NOMO-1 (cell line): ENCODE measurements around the gene MTCL1.

Experiments used
- DNase-seq, 2 experiments: peaks; one replicate each; lab custom pipeline; 2025; ENCODE audit not compliant: unreplicated experiment in 2 of 2; lab: John Stamatoyannopoulos, UW

MTCL1 gene

DNA sequence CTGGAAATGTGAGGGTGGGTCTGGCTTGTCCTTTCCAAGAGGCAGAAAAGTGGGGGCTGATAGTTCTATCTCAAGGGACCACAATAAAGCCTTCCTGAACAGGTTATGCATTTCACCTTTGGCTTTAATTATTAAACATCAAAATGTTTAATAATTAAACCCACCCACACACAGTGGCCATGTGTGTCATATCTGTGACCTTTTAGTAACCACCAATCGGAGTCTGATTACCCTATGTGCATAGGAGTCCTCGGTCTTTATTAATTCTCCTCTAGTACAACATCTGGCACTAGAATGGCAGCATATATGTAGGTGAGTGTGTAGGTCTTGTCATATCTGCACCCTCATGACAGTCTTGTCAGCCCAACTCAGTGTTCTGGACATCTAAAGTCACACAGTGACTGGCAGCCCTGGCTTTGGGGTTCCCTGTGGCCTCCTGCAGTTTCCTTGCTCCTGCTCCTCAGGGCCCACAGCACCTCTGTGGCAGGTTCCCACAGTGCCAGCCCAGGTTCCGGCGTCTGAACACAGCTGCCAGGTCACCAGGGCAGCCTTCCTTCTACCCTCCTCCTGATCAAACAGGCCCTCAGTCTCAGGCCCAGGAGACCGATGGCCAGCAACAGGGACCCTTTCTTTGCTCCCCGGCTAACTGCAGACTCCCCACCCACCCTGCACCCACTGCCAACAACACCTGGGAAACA lies 100.9 kb downstream of the MTCL1 start:
- DNase-seq, result no peak

DNA sequence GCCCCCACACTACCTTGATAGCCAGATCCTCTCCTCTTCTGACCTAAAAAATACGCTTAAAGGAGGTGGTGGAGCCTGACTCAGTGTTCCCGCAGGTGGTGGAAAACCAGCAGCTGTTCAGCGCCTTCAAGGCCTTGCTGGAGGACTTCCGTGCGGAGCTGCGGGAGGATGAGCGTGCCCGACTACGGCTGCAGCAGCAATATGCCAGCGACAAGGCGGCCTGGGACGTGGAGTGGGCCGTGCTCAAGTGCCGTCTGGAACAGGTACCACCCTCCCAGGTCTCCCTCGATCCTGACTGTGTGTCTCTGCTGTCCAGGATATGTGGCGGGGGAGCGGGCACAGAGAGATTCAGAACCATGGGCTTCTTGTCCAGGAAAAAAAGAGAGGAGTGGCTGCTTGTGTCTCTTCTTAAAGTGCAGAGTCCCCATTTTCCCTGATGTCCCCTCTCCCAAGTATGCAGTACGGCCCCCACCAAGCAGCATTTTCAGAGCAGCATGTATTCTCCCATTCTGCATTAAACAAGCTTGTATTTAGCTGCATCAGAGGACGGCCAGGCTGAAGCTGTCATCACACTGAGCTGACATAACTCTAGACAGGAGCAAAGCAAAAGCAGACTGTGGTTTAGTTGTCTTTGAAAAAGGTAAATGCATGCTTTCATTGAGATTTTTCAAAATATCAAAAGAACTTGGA lies 101.6 kb downstream of the MTCL1 start:
- no peak for DNase-seq

DNA sequence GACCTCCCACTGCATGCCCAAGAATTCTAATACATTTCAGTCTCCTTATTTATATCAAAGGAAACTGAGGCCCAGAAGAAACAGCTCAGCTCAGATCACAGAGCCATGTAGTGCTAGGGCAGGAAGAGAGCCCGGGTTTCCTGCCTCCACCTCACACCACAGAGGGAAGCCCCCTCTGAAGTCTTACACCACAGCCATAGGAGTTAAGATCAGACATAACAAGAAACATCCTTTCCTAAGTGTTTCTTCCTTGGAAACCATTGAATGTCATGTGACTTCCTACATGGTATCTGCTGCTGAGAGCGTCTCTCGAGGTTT lies 102.1 kb downstream of the MTCL1 start:
- DNase-seq, result no peak

DNA sequence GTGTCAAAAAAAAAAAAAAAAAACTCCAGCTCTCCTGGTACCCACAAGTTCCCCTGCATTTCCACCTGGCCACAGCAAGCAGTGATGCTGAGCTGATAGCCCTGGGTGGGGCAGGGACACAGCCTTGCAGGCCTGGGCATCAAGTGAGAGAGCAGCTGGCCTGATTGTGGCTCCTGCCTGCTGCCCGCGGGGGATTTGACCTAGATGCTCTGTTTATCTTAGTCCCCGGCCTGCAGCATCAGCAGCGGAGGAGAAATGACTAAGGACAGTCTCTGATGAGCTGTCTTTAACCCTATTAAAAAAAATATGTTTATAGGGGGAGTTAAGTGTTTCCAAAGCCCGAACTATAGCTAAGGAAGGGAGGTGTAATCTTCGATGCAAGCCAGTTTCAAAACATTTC lies 102.6 kb downstream of the MTCL1 start:
- no peak for DNase-seq

DNA sequence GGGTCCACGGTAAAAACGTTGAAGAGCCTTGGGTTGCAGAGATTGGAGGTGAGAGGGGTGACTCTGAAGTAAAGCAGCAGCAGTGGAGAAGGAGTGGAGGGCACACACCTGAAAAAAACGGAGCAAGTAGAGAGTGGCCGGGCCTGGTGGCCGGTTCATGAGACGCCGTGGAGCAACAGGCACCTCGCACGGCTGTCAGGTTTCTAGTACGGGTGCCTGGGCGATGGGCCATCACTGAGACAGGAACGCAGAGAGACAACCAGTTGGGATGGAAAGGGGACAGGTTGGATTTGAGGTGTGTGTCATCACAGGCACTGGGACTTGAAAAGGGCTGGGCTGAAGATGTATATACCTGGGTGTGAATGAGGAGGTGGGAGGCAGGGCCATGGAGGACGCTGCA lies 104.2 kb downstream of the MTCL1 start:
- DNase-seq, result no peak

DNA sequence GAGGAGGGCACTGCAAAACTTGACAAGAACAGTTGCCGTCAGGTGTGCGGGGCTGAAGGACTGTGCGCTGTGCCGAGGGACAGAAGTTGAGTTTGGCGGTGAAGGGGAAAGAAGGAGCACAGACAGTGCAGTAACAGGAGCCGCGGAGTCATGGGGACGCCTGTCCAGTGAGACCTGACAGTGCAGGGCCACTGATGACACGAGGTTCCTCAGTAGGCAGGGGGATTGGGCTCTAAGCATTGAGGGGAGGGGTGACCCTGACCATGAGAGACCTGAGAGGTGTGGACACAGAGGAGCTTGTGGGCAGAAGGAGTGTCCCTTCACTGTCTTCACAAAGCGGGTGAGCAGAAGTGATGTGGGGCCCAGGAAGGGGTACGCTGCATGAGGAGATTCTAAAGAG lies 104.8 kb downstream of the MTCL1 start:
- DNase-seq, result no peak

DNA sequence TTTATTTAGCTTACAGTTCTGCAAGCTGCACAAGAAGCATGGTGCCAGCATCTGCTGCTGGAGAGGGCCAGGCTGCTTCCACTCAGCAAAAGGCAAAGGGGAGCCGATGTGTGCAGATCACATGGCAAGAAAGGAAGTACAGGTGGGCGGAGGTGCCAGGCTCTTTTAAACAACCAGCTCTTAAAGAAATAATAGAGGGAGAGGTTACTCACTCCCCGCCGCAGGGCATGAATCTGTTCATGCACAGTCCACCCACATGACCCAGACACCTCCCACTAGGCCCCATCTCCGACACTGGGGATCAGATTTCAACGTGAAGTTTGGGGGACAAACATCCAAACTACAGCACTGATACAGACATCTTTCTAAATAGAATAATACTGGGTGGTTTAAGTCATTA lies 105.8 kb downstream of the MTCL1 start:
- DNase-seq, result no peak

DNA sequence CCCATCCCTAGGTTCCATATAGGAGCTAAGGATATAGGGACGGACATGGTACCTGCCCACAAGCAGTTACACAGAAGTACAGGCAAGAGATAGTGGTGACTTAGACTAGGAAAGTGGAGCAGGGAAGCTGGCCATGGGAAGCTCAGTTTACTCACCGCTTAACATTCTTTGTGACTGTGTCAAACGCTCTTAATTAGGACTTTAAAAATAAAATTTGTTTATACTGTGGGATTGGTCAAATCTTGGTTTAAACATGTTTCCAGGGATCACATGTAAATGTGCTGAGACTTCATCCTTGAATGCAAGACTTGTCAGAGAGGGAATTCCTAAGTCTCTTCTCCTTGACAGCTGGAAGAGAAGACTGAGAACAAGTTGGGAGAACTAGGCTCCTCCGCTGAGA lies 107.3 kb downstream of the MTCL1 start:
- no peak for DNase-seq

DNA sequence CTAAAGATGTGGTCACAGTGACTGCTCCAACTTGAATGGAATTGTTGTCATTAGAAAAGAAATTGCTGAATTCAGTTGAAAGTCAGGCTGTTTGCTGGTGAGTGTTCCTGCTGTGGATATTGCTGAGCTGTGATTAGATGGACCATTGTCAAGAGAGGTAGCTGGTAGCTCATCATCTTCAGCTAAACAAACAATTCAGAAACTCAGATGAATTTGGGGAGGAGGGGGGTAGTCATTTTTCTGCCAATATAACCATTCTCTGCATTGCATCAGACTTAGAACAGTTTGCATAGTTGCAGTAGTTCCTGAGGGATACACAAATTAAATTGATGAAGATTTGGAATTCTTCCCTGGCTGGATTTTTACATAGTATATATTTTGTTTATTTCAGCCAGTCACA lies 108.3 kb downstream of the MTCL1 start:
- no peak for DNase-seq

DNA sequence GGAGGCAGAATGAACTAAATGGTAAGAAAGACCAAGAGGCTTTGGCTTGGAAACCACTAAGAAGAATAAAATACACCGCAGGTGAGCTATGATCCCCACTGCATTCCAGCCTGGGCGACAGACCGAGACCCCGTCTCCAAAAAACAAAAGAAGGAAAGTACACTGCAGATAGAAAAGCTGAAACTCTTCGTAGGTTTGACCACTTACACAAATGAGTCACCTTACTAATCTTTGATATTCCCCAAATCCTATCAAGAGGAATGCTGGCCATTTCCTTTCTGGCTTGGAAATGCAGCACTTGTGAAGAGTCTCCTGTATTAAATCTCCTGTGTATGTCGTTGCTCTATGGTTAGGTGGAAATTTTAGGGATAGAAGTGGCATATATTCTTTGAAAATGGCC lies 108.8 kb downstream of the MTCL1 start:
- no peak for DNase-seq

DNA sequence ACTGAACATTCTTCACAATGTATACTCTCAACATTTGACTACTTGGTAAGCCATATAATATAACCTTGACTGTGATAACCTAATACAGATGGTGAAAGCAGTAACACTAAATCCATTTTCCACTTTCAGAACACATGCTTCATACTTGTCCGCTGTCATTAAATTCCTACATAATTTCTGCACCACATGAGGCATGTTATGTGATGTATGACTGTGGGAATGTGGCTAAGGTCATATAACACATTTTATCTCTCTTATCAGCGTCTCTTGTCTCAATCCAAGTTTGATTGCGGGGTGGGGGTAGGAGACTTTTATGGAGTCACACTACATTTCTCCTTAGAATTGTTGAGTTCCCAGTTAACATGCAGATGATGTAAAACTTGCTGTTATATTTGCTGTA lies 110.9 kb downstream of the MTCL1 start:
- no peak for DNase-seq

DNA sequence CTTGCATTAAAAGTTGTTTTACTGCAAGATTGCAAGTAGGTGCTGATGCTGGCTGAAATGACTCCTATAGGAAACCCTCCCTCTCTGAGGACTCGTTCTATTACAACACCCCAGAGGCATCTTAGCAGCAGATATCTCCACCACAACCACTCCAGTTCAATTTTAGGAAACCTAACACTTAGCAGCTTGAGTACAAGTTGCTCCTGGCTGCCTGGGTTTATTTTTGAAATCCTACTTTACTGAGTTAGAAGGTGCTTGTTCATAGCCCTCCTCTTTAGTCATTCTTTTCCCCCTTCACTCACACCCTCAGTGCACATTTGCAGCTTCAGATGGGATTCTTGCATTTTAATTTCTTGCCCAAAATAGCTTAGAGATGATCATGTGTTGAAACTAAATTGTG lies 111.5 kb downstream of the MTCL1 start:
- DNase-seq, result no peak

DNA sequence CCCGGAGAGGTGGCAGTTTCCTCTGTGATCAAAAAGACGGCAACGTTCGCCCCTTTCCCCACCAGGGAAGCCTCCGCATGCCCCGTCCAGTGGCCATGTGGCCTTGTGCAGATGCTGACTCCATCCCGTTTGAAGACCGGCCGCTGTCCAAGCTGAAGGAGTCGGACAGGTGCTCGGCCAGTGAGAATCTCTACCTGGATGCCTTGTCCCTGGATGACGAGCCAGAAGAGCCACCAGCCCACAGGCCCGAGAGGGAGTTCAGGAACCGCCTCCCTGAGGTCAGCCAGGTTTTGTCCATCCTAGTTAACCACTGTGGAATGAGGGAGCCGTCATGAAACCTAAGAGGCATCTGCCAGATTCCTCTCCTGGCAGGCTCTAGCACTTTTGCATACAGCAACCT lies 113.6 kb downstream of the MTCL1 start:
- no peak for DNase-seq

DNA sequence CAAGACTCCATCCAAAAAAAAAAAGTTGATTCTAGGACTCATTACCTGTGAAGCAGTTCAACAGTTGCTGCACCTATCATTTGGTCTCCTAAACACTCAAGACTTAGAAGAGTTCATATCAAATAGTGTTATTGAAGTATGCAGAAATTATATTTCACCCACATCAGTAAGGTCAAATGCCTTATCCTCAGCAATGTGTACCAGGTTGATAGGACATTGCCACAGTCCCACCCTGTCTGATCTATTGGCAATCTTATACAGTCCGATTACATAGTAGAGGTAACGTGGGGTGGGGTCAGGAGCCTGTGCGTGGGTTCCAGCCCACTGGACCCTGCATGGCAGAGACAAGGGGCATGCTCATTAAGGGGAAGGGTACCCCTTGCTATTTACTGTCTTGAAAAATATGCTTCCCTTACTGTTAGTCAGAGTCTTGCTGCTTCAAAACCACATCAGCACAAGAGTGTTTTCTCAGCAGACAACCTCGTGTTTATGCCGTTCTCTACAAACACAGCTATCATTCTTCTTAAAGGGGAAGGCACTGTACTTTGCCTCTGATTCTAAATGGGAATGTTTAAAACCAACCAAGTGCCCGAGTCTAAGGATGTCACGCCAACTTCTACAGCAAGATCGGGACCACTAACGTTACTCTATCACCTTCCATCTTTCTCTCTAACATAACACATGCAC lies 115.2 kb downstream of the MTCL1 start:
- DNase-seq, result no peak

DNA sequence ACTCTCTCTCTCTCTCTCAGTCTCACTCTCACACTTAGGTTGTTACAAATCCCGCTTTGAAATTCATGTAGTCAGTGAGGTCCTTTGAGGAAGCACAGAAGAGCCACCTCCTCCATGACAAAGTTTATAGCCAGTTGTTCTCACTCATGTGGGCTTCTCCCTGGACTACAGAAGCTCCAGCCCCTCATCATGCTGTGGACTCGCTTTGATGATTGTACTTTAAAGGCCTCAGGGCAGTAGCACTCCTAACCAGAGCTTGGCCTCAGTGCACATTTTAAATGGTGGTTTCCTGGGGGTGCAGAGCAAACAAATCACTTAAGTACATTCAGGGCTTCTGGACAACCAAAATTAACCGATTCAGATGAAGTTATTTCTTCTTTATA lies 115.7 kb downstream of the MTCL1 start:
- no peak for DNase-seq

DNA sequence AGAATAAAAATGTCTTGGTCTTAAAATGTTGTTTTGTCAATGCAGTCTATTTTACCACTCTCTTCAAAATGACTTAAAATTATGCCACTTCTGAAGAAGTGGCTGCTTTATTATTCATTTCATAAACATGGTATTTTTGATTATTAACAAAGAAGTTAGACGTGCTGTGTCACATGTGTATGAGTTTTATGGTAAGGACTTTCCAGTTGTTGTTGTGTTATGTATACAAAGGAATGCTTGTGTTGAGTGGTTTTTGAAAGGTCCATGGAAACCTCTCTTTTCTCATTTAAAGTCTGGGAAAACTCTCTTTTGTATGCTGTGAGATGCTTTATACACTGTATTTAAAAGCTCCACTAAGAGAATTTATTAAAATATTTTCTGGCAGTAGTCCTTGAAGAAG lies 116.2 kb downstream of the MTCL1 start:
- DNase-seq, result no peak

DNA sequence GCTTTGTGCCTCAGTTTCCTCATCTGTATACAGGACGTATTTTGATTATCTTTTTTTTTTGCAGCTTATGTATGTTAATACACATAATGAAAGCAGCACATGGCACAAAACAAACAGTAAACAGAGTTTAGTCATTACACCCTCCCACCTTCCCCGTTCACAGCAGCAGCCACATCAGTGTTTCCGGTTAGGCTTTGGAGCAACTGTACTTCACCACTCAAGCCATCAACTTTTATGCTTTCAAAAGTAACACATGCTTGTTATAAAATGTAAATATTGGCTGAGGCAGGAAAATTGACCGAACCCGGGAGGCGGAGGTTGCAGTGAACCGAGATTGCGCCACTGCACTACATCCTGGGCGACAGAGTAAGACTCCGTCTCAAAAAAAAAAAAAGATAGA lies 117.3 kb downstream of the MTCL1 start:
- DNase-seq, result no peak

DNA sequence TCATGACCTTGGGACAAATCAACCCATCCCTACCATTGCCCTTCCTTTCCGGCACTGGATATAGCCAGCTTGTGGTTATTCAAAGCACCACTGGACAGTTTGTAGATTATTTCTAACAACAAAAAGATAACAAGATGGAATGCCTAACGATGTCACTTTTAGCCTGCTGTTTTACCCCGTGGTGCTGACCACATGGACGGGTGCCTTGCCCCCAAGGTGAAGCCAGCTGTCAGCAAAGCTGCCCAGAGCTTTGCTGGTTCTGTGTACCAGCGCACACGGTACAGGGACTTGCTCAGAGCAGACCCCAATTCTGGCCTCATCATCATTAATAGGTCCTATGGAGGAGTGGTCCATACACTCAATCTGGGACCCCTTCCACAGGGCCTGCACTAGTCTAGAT lies 118.2 kb downstream of the MTCL1 start:
- DNase-seq, result no peak

DNA sequence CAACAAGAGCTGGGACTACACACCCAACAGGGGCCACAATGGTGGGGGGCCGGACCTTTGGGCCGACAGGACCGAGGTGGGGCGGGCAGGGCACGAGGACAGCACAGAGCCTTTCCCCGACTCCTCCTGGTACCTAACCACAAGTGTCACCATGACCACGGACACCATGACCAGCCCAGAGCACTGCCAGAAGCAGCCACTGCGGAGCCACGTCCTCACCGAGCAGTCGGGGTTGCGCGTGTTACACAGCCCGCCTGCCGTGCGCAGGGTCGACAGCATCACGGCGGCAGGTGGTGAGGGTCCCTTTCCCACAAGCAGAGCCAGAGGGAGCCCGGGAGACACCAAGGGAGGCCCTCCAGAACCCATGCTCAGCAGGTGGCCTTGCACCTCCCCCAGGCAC lies 119.5 kb downstream of the MTCL1 start:
- no peak for DNase-seq

DNA sequence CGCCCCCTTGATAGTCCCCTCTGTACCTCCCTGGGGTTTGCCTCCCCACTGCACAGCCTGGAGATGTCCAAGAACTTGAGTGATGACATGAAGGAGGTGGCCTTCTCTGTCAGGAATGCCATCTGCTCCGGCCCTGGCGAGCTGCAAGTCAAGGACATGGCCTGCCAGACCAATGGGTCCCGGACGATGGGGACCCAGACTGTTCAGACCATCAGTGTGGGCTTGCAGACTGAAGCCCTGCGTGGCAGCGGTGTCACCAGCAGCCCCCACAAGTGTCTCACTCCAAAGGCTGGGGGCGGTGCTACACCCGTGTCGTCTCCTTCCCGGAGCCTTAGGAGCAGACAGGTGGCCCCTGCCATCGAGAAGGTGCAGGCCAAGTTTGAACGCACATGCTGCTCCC lies 119.9 kb downstream of the MTCL1 start:
- no peak for DNase-seq

DNA sequence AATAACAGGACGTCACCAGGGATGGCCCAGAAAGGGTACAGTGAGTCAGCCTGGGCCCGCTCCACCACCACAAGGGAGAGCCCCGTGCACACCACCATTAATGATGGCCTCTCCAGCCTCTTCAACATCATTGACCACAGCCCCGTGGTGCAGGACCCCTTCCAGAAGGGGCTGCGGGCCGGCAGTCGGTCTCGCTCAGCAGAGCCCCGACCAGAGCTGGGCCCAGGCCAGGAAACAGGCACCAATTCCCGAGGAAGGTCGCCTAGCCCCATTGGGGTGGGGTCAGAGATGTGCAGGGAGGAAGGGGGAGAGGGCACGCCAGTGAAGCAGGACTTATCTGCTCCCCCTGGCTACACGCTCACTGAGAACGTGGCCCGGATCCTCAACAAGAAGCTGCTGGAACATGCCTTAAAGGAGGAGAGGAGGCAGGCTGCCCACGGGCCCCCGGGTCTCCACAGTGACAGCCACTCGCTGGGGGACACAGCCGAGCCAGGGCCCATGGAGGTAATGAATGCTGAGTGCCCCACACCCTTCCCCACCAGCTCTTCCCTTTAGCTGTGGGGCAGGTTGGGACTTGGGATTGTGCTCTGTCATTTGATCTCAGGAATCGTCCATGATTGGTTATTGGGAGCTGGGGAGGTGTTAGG lies 120.5 kb downstream of the MTCL1 start:
- no peak for DNase-seq

DNA sequence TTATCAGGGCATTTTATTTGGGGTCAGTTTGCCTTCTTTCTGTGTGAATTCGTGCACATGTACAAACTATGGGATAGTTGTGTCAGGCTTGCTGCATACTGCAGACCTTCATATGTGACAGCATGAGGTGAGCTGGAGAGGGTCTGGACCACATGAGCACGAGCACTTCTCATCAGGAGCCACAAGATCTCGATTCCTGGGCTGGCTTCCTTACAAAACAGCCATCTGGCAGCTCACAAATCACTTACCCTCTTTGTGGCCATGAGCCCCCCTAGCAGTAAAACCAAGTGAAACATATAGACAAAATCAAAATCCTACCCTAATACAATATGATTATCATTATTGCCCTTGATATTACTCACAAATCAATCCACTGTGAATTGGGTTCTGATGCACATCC lies 121.2 kb downstream of the MTCL1 start:
- DNase-seq, result no peak
